Measurements from ENCODE around the gene ANKRD40.
A peak's percentile ranks its signal among the peaks of the same experiment; 100 is the strongest.
"Not testable (repeated sequence)": the region's sequence is repeated elsewhere in the genome, so short reads cannot be mapped to it uniquely, and the experiment has no call there.

ANKRD40 gene

GRCh38 chr17:50685691-50686493 is 21.8 kb downstream of the ANKRD40 start:
- no peak for DNase-seq

DNA sequence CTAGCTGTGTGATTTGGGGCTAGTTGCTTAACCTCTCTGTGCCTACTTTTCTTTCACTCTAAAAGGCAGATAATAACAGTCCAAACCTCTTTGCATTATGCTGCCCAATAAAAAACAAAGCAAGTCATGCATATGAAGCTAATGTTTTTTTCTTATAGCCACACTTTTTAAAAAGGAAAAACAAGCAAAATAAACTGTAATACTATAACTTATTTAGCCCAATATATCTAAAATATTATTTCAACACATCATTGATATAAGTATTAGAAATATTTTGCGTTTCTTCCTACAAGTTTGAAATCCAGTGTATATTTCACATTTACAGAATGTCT is 22.4 kb downstream of the ANKRD40 start:
- DNase-seq, result no peak

DNA sequence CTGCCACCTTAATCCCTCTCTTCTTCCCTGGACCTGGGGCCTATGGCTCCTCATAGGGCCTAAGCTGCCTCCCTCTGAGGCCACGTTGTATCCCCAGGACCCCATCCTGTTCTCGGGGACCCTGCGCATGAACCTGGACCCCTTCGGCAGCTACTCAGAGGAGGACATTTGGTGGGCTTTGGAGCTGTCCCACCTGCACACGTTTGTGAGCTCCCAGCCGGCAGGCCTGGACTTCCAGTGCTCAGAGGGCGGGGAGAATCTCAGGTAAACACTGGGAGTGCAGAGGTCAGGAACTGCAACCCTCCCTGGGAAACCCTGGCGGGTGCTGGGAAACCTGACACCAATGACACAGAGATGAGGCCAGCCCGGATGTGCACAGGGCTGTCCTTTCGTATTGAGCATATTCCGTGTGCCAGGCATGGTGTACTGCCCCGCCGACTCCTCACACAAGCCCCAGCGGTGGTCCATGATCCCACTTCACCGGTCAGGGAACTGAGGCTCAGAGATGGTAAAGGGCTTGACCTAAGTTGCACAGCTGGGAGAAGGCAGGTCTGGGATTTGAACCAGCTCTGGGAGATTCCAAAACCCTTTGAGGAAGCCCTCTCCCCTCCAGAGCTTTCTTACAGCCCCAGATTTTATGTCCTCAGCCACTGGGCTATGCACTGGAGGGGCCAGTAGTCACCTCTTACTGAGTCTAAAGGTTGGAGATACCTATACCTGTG is 22.9 kb downstream of the ANKRD40 start:
- peak; percentile 36 to 49 for DNase-seq

GRCh38 chr17:50684288-50684611 is 23.5 kb downstream of the ANKRD40 start:
- no peak for DNase-seq

- no peak for DNase-seq
Measured at GRCh38 chr17:50683434-50684287, 24.1 kb downstream of the ANKRD40 start.

DNA sequence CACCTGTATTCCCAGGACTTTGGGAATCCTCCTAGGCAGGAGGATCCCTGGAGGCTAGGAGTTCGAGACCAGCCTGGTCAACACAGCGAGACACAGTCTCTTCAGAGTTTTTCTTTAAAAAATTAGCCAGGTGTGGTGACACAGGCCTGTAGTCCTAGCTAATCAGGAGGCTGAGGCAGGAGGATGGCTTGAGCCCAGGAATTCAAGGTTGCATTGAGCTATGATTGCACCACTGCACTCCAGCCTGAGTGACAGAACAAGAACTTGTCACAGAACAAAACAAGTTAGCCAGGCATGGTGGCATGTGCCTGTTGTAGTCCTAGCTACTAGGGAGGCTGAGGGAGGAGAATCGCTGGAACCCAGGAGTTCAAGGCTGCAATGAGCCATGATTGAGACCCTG is 24.8 kb downstream of the ANKRD40 start:
- no peak for DNase-seq

DNA sequence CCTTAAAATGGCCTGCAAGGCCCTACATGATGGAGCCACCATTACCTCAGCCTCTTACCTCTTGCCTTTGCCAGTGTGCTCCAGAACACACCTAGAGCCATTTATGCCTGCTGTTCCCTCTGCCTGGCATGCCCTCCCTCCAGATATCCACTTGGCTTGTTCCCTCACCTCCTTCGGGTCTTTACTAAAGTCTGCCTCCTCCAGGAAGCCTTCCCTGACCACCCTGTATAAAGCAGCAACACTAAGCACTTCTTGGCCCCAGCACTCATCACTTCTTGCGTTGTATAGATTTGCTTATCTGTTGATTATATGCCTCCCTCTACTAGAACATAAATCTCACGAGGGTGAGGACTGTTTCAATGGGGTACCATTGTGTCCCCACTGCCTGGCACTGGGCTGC is 25.3 kb downstream of the ANKRD40 start:
- DNase-seq, result no peak

- DNase-seq, result peak; percentile 58 to 79
Measured at GRCh38 chr17:50681263-50682200, 26.2 kb downstream of the ANKRD40 start.

- DNase-seq, result not testable (repeated sequence)
Measured at GRCh38 chr17:50680543-50681262, 27.0 kb downstream of the ANKRD40 start.

DNA sequence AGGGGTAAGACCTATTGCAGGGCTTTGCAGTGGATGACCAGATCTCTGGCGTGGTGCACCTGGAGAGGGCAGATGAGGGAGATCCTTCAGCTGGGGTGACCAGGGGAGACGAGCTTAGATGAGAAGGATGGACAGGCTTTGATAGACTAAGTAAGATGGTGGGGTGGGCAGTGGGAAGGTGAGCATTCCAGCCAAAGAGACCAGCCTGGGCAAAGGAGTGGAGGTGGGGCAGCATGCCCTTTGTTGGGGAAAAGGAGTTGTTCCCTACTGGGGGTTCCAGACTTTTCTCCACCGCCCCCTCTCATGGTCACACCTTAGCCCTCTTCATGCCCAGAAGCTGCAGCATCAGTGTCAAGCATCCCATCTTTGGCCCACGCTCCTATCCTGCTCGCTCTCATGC is 27.6 kb downstream of the ANKRD40 start:
- DNase-seq, result no peak

DNA sequence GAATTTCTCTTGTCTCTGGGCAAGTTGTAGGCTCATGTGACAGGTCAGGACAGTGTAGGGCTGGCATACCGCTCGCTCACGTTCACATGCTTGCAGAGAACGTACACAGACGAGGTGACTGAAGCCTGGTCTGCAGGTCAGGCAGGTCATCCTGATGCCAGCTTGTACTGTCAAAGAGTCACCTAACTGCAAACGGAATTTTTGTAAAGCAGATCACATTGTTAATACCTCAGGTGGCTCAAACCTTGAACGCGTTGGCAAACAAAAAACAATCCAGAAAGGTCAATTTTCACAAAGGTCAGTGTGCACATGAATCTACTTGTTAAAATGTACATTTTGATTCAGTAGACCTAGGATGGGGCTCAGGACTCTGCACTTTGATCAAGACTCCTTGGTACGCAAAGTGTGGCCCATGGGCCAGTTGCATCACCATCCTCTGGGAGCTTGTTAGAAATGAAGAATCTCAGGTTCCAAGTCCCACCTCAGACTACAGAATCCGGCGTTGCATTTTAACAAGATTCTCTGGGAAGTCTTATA is 28.6 kb downstream of the ANKRD40 start:
- no peak for DNase-seq

- no peak for DNase-seq
Measured at GRCh38 chr17:50677851-50678375, 29.8 kb downstream of the ANKRD40 start.

DNA sequence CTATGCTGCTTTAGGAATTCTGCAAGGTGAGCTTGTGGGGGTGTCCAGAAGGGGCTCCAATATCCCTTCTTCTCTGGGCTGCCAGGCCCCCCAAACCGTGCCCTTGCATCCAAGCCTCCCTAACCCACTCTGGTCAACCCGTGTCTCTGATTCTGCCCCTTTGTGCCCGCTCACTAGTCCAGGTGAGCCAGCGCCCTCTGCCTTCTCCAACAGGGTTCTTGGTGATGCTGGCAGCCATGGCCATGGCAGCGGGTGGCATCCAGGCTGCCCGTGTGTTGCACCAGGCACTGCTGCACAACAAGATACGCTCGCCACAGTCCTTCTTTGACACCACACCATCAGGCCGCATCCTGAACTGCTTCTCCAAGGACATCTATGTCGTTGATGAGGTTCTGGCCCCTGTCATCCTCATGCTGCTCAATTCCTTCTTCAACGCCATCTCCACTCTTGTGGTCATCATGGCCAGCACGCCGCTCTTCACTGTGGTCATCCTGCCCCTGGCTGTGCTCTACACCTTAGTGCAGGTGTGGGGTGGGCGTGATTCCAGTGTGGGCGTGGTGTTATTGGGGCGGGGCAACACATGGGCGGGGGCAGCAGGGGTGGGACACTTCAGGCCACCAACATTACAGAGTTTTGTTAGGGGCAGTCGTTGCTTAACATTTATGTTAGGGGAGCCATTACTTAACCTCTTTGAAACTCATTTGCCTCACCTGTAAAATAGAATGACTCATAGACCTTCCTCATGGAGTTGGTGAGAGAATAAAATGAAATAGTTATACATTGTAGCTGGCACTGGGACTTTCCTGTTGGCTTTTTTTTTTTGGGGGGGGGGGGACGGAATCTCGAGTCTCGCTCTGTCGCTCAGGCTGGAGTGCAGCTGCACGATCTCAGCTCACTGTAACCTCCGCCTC is 31.4 kb downstream of the ANKRD40 start:
- no peak for DNase-seq

GRCh38 chr17:50675627-50676026 is 32.1 kb downstream of the ANKRD40 start:
- peak in 1 of 2 experiments; percentile 29 for DNase-seq

GRCh38 chr17:50675190-50675589 is 32.5 kb downstream of the ANKRD40 start:
- DNase-seq, result no peak

- DNase-seq, result no peak
Measured at GRCh38 chr17:50672831-50673551, 34.7 kb downstream of the ANKRD40 start.

DNA sequence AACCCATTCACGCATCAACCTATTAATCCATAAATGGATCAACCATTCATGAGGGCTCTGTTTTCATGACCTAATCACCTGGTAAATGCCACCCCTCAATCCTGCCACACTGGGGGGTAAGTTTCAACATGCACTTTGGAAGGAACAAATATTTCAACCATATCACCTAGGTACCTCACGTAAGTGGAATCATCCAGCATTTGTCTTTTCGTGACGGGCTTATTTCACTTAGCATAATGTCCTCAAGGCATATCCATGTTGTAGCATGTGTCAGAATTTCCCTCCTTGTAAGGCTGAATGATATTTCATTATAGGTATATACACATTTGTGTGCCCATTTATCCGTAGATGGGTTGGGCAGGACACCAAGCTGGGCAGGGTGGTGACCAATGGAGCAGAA is 35.6 kb downstream of the ANKRD40 start:
- no peak for DNase-seq

- DNase-seq, result no peak
Measured at GRCh38 chr17:50668838-50669581, 38.7 kb downstream of the ANKRD40 start.

Data from SHP77 (cell line).